Myocyte (in vitro differentiated cells): ENCODE measurements around the gene RAB10. TPM values are rescaled to one million over a fixed set of nuclear protein-coding genes. Genes with fewer than 3 reads are reported as not detected.
"Not testable (repeated sequence)": the region's sequence is repeated elsewhere in the genome, so short reads cannot be mapped to it uniquely, and the experiment has no call there.

Source experiments
- DNase-seq: peaks from one replicate; pipeline ENCODE4 v3.0.0-alpha.2; 2012; ENCODE audit warnings: low read depth
- polyA plus RNA-seq: library from polyadenylated mRNA; unstranded; fragments of >200 nt; gene quantifications from one replicate; pipeline ENCODE4 v1.2.1, GENCODE V29; 2012; ENCODE audit warnings: missing spikeins
- total RNA-seq: library from RNA; depleted of rRNA; stranded (reverse); fragments of >200 nt; gene quantifications from 2 replicates; pipeline ENCODE4 v1.2.3, GENCODE V29; 2014

RAB10 gene
- total RNA-seq: 139 and 157 TPM in 2 replicates
- 102 TPM for polyA plus RNA-seq

DNA sequence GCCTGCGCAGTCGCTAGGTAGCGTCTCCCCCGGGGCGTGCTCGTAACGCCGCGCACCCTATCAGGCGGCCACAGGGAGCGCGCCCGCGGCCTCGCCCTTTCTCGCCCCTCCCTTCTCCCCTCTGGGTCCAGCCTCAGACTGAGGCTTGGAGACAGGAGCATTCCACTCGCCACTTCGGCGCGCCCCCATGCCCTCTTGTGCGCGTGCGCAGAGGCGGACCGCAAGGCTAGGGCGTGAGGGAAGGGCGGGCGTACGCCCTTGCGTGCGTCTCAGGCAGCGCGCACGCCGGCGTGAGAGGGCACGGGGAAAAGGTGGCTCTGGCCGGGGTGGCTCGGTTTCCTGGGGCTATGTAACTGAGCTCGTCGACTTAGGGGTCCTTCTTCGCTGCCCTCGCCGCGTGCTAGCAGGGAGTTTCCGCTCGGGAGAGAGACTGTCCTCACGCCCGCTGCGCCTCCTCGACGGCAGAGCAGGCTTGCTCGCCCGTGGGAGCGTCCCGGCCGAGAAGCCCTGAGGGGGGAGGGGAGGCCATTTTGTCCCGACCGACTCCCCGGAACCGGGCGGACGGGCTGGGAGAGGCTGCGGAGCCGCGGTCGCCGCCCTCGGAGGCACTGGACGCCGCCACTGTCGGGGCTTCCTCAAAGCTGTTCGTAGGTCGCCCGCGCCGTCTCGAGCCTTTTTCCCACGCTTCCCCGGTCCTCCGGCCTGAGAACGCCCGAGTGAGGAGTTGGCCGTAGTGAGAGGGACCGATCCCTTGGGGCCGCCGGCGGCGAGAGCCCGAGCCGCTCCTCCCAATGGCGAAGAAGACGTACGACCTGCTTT lies at the start of gene RAB10:
Gene RAB10 (plus strand): TSS at position 267 of the 819 bp plus-strand sequence. CDS start 525 bp downstream, at position 792.
- DNase-seq: peak; percentile 100

- DNase-seq: no peak
Measured at GRCh38 chr2:25988134-25988533, 45.8 kb upstream of the RAB10 start.

DNA sequence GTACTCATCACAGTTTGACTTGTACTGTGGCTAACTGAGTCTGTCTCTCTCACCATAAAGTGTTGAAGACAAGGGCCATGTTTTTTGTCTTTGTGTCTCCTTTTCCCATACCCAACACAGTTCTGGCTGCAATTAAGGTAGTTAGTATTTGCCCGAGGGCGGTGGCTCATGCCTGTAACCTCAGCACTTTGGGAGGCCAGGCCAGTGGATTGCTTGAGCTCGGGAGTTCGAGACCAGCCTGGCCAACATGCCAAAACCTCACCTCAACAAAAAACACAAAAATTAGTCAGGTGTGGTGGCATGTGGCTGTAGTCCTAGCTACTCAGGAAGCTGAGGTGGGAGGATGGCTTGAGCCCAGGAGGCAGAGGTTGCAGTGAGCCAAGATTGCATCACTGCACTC lies 44.7 kb upstream of the RAB10 start:
- DNase-seq: no peak

GRCh38 chr2:25991965-25992364 lies 41.9 kb upstream of the RAB10 start:
- DNase-seq: no peak

- DNase-seq: no peak
Measured at GRCh38 chr2:25992556-25992955, 41.3 kb upstream of the RAB10 start.

DNA sequence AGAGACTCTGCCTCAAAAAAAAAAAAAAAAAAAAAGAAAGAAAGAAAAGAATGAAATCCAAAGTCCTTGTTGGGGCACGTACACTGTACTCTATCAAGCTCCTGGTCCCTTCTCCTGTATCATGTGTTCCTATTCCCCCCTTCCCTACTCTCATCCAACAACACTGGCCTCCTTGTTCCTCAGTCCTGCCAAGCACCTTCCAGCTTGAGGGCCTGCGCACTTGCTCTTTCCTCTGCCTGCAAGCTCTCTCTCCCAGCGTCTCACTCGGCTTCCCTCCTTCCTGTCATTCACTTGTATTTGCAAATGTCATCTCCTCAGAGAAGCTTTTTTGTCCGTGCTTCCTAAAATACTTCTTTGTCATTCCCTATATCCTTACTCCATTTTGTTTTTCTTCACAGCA lies 40.8 kb upstream of the RAB10 start:
- DNase-seq: no peak

GRCh38 chr2:25994509-25994908 lies 39.4 kb upstream of the RAB10 start:
- DNase-seq: no peak

DNA sequence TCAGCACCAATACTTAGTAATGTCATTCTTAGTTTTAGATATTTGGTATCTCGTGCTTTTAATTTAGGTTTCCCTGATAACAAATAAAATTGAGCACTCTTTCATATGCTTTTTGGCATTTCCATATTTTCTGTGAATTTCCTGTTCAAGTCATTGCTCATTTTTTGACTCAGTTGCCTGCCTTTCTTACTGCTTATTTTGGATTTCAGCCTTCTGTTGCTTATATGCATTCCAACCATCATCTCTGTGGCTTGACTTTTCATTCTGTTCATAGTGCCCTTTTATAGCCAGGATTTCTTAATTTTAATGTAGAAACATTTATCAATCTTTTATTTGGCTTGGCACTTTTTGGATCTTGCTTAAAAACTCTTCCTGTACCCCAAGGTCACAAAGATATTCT lies 37.0 kb upstream of the RAB10 start:
- DNase-seq: no peak

DNA sequence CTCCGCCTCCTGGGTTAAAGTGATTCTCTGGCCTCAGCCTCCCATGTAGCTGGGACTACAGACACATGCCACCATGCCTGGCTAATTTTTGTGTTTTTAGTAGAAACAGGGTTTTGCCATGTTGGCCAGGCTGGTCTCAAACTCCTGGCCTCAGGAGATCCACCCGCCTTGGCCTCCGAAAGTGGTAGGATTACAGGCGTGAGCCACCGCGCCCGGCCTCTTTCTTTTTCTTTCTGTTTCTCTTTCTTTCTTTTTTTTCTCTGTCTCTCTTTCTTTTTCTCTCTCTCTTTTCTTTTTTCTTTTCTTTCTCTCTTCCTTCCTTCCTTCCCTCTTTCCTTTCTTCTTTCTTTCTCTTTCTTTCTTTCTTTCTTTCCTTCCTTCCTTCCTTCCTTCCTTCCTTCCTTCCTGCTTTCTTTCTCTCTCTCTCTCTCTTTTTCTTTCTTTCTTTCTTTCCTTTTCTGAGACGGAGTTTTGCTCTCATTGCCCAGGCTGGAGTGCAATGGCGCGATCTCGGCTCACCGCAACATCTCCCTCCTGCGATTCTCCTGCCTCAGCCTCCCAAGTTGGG lies 35.0 kb upstream of the RAB10 start:
- not testable (repeated sequence) for DNase-seq

DNA sequence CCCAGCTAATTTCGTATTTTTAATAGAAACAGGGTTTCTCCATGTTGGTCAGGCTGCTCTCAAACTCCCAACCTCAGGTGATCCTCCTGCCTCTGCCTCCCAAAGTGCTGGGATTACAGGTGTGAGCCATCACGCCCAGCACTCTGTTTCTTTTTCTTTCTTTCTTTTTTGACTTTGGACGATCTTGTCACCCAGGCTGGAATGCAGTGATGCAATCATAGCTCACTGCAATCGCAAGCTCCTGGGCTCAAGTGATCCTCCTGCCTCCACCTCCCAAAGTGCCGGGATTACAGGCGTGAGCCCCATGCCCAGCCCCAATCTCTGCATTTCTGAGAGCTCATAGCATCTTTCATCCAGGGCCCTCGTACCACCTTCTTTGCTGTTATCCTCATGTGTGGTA lies 34.5 kb upstream of the RAB10 start:
- not testable (repeated sequence) for DNase-seq

GRCh38 chr2:26000561-26001082 lies 33.3 kb upstream of the RAB10 start:
- DNase-seq: peak; percentile 89

GRCh38 chr2:26001743-26002351 lies 32.0 kb upstream of the RAB10 start:
- DNase-seq: peak; percentile 62

GRCh38 chr2:26002632-26003310 lies 31.1 kb upstream of the RAB10 start:
- DNase-seq: peak; percentile 52

- DNase-seq: no peak
Measured at GRCh38 chr2:26008095-26008494, 25.8 kb upstream of the RAB10 start.

DNA sequence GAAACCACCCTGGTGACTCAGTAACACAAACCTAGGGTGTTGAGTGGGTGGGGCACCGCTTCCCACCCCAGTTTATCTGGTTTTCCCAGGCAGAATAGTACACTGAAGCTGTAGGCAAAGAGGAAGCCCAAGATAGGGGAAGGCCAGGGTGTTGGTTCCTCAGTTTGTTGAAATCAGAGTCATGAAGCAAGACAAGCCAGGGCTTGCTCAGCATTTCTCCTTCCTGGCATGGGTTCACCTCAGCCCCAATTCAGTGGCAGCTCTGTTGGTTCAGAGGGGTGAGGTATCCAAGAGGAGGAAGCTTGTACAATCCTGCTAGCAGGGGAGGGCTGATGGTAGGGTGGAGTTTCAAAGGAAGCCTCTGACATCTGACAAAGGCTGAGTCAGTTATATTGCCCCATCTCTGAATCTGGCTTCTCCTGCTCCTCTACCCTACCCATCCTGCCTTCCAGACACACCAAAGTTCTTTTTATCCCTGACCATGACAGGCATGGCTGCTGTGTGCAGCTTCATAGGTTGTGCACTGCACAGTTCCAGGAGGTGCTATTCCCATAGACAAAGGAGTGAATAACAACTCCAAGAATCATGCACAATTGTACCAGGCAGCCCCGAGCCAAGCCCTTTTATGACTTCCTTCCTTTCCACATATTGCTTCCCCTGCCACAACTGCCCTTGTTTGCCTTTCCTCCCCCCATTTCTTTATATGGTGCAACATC lies 24.9 kb upstream of the RAB10 start:
- peak; percentile 49 for DNase-seq

DNA sequence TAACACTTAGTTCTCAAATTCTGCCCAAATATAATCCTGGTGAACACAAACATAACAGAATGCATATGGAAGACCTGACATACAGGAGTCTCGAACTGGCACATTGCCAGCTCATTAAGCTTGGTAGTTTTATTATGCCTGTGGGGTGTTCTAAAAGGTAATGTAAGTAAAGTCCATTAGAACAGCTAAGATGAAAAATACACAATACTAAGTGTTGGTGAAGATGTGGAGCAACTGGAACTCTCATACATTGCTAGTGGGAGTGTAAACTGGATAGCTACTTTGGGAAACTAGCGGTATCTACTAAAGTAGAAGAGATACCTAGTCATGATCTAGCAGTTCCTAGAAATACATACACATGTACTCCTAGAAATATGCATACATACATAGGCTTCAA lies 24.3 kb upstream of the RAB10 start:
- no peak for DNase-seq

- no peak for DNase-seq
Measured at GRCh38 chr2:26010943-26011342, 22.9 kb upstream of the RAB10 start.

DNA sequence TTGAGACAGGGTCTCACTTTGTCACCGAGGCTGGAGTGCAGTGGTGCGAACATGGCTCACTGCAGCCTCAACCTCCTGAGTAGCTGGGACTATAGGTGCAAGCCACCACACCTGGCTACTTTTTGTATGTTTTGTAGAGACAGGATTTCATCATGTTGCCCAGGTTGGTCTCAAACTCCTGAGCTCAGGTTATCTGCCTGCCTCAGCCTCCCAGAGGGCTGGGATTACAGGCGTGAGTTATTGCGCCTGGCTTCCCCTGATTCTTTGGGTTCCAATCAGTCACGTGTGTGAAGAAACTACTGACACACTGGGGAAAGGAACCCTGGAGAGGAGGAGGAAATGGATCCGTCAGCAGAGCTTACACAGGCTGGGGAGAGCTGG lies 22.3 kb upstream of the RAB10 start:
- no peak for DNase-seq

DNA sequence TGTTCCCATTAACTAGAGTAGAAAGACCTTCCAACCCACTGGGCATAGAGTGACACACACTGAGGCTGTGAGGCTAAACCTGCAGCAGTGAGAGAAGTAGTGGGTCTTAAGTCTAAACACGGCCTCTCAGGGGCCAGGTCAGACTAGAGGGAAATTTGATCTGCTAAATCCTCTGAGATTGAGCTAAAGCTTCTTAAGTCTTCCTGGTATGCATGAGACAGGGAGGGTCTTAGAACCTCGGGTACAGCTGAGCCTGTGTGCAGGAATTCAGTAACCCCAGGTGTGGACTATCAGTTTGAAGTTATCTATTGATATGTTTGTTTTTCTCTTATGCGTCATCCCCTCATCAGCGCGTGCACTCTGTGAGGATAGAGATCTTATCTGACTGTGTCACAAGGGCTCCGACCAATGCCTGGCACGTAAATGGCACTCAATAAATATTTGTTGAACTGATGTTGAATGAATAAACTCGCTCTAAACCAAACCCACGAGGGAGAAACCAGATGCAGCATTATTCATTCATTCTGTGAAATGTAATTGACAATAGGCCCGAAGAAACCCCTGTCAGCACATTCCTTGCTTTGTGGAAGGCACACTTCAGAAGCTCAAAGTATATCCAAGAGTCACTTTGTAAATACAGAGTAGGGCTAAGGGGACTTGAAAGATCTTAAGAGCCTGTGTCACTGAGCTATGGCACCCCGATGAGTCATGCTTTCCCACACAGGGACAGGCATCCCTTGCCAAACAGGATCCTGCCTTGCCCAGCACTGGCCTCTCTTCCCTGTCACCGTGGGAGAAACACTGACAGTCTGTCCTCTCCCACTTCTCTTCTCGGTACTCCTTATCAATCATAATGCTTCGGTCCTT lies 21.7 kb upstream of the RAB10 start:
- DNase-seq: peak; percentile 78

- no peak for DNase-seq
Measured at GRCh38 chr2:26013668-26014067, 20.2 kb upstream of the RAB10 start.
